Measurements from ENCODE around the gene CYP24A1. TPM values are rescaled to one million over a fixed set of nuclear protein-coding genes. Genes with fewer than 3 reads are reported as not detected.

The CYP24A1 gene
- total and polyA plus RNA-seq, 2 donors (not counting 1 experiment from before 2014, with no cell fraction given) = not detected

DNA sequence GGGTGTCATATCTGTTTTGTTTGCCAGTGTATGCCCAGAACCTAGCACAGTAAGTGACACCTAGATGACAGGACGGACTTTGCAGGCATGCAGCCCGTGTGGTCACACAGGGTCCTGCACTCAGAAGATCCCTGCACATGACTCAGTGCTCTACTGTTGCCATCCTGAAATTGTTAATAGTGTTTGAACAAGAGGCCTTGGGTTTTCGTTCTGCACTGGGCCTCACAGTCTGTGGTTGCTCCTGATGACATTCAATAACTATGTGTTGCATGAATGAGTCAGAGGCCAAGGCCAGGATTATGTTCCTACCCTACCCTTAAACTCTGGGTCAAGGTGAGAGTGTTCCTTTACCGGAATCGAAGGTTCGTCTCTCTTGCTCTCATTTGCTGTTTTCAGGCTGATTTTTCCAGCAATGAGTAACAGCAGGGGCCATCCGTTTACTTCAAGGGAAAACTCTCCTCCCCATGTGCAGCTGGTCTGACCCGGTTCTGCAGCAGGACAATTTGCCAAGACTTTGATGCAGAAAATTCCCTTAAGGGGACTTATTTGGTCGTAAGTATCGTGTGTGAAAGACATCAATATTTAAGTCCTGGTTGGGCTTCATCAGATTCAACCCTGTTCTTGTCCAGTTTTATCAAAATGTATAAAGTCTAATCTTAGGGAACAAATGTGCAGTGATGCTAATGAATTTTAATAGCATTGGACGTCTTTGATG, 21.1 kb upstream of the CYP24A1 start:
- Histone ChIP-seq H3K27ac (ENCODE audit: low read length in 2 of 2) (no peak overlapping the region), H4K20me1 (ENCODE audit: control insufficient read depth, insufficient read depth, low read length, poor library complexity, severe bottlenecking) (no peaks in the 10 kb centered on the region), H2AFZ (ENCODE audit: insufficient read depth, low read depth, low read length, poor library complexity, severe bottlenecking) (no peak overlapping the region), H3K9me3 (ENCODE audit: control extremely low read depth in 1 of 3, control insufficient read depth in 2 of 3, insufficient read depth in 1 of 3, low read length in 2 of 3) (no peaks in the 10 kb centered on the region), H3K79me2 (ENCODE audit: control insufficient read depth, insufficient read depth, low read length) (no peaks in the 10 kb centered on the region), H3K4me1 (ENCODE audit: control insufficient read depth in 2 of 2, insufficient read depth in 2 of 2, low read length in 2 of 2) (peaks cover 0 to 8% of the 10 kb centered on the region in 2 donors), H3K4me2 (replicated peaks; ENCODE audit: low read depth, low read length, poor library complexity, severe bottlenecking) (no peak overlapping the region), H3K27me3 (replicated peaks in 1 of 4; ENCODE audit: control extremely low read depth in 1 of 4, control insufficient read depth in 3 of 4, insufficient read depth in 4 of 4, low read length in 3 of 4) (no peaks in the 10 kb centered on the region), H3K36me3 (replicated peaks in 1 of 2; ENCODE audit: control extremely low read depth in 1 of 2, control insufficient read depth in 1 of 2, extremely low read depth in 1 of 2, insufficient read depth in 2 of 2, low read length in 1 of 2) (no peaks in the 10 kb centered on the region), H3K9ac (ENCODE audit: low read length) (no peak overlapping the region), H3K4me3 (ENCODE audit: control extremely low read depth in 1 of 5, extremely low read depth in 1 of 5, insufficient read depth in 1 of 5, low read depth in 2 of 5, low read length in 4 of 5) (no peak overlapping the region)
- no peak for ATAC-seq (ENCODE audit: low read depth)
- no peaks in the 10 kb centered on the region for H3K9me3 Mint-ChIP-seq (ENCODE audit: insufficient read depth)
- H3K4me3 Mint-ChIP-seq = no peak overlapping the region
- no peak for TF ChIP-seq EZH2 (IDR thresholded peaks at IDR 0.05; ENCODE audit: borderline replicate concordance, insufficient read depth, low read depth, low read length, poor library complexity, severe bottlenecking)
- no peak for TF ChIP-seq CTCF (IDR thresholded peaks at IDR 0.05)
- ChIA-PET CTCF (interaction anchor here (1.2 kb wide), 1 partner anchor 14 kb away, joined by 4 read pairs; no protein-coding TSS in a partner anchor), POLR2A (no interaction called here)
- intact Hi-C loops (cut with micrococcal nuclease) = loop anchor here (5.0 kb wide), 1 partner anchor 452 kb away; no protein-coding TSS in a partner anchor
- H3K4me1 Mint-ChIP-seq = peaks cover 10% of the 10 kb centered on the region
- WGBS (ENCODE audit: insufficient coverage) = 89% methylated on average over 7 of the region's 11 CpGs
- H3K27ac Mint-ChIP-seq = no peak overlapping the region
- peaks cover 14% of the 10 kb centered on the region for H3K27me3 Mint-ChIP-seq
- DNase-seq = no peak

DNA sequence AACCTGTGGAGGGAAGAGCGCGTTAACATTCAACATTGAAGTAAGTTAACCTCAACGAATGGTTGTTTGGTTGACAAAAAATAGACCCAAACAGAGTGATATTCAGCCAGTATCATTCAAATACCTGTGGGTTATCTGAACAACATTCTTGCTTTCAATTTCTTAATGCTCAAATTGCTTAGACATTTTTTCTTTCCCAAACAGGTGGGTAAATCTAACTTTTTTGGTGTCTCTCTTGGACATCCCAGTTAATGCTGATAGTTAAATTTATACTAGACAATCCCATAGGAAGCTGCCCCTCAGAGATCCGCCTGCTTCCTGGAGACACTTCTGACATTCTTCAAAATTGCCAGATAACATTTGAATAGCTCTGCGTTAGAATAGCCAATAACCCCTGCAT, 20.0 kb upstream of the CYP24A1 start:
- Histone ChIP-seq H3K27me3 (replicated peaks in 1 of 4; ENCODE audit: control extremely low read depth in 1 of 4, control insufficient read depth in 3 of 4, insufficient read depth in 4 of 4, low read length in 3 of 4) (no peaks in the 10 kb centered on the region), H3K4me2 (replicated peaks; ENCODE audit: low read depth, low read length, poor library complexity, severe bottlenecking) (no peak overlapping the region), H3K79me2 (ENCODE audit: control insufficient read depth, insufficient read depth, low read length) (no peaks in the 10 kb centered on the region), H3K4me3 (ENCODE audit: control extremely low read depth in 1 of 5, extremely low read depth in 1 of 5, insufficient read depth in 1 of 5, low read depth in 2 of 5, low read length in 4 of 5) (no peak overlapping the region), H3K9me3 (ENCODE audit: control extremely low read depth in 1 of 3, control insufficient read depth in 2 of 3, insufficient read depth in 1 of 3, low read length in 2 of 3) (no peaks in the 10 kb centered on the region), H2AFZ (ENCODE audit: insufficient read depth, low read depth, low read length, poor library complexity, severe bottlenecking) (no peak overlapping the region), H3K4me1 (ENCODE audit: control insufficient read depth in 2 of 2, insufficient read depth in 2 of 2, low read length in 2 of 2) (peaks cover 0 to 8% of the 10 kb centered on the region in 2 donors), H3K27ac (ENCODE audit: low read length in 2 of 2) (no peak overlapping the region), H3K9ac (ENCODE audit: low read length) (no peak overlapping the region), H3K36me3 (replicated peaks in 1 of 2; ENCODE audit: control extremely low read depth in 1 of 2, control insufficient read depth in 1 of 2, extremely low read depth in 1 of 2, insufficient read depth in 2 of 2, low read length in 1 of 2) (no peaks in the 10 kb centered on the region), H4K20me1 (ENCODE audit: control insufficient read depth, insufficient read depth, low read length, poor library complexity, severe bottlenecking) (no peaks in the 10 kb centered on the region)
- Mint-ChIP-seq H3K27me3 (peaks cover 14% of the 10 kb centered on the region), H3K27ac (no peak overlapping the region), H3K4me1 (peaks cover 10% of the 10 kb centered on the region), H3K4me3 (no peak overlapping the region), H3K9me3 (ENCODE audit: insufficient read depth) (no peaks in the 10 kb centered on the region)
- TF ChIP-seq EZH2 (IDR thresholded peaks at IDR 0.05; ENCODE audit: borderline replicate concordance, insufficient read depth, low read depth, low read length, poor library complexity, severe bottlenecking) (no peak), CTCF (IDR thresholded peaks at IDR 0.05) (no peak)
- ATAC-seq (ENCODE audit: low read depth) (no peak), DNase-seq (no peak)
- intact Hi-C loops (cut with micrococcal nuclease) = no loop called here
- WGBS (ENCODE audit: insufficient coverage) = 100% methylated on average over 1 of the region's 5 CpGs
- ChIA-PET CTCF (no interaction called here), POLR2A (no interaction called here)

Measured in B cell (primary cell).